ENCODE measurements around the gene UNC5C.

UNC5C gene

DNA sequence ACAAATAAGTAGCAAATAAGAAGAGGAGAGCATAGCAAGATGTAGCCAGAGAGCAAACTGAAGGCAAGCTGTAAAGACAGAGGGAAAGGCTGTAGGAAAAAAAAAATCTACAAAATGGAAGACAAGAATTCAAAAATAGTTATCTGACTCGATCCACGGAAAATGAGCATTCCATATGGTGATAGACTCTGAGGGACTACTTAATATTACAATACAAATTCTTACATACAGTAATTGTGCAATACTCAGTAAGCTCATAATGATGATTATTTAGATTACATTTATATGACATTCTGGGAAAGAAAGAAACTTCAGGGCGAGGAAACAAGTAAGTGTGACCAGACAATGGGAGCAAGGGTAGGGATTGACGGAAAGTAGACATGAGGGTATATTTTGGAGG lies 102.6 kb downstream of the UNC5C start:
- no peak overlapping the region for H3K4me3 ChIP-seq (replicated peaks; ENCODE audit: low read depth, low read length)
- no peak for TF ChIP-seq CTCF (IDR thresholded peaks at IDR 0.05; ENCODE audit: insufficient read depth, low read length, poor library complexity, severe bottlenecking)
- DNase-seq (ENCODE audit: extremely low read depth, insufficient read length), result no peak
- no peaks in the 10 kb centered on the region for H3K36me3 ChIP-seq (ENCODE audit: control insufficient read depth, insufficient read depth, low read length)
- H3K27me3 ChIP-seq (replicated peaks; ENCODE audit: control insufficient read depth, insufficient read depth, low read length), result no peaks in the 10 kb centered on the region

DNA sequence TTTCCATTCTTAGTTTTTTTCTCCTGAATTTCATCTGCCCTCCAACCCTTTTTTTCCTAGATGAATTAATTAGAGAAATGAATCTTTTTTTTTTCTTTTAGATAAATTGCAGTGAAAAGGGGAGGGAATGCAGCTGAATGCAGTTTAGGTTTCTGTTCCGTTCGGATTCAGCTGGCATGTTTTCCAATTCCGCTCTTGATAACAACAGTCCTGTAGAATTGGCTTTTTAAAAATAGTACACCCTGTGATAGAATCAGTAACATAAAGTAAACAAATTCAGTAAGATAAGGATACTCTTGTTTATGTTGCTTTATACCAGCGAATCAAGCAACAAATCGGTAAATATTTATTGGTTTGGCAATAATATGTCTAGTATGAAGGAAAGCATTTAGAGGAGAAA lies 103.5 kb downstream of the UNC5C start:
- Histone ChIP-seq H3K4me3 (replicated peaks; ENCODE audit: low read depth, low read length) (no peak overlapping the region), H3K36me3 (ENCODE audit: control insufficient read depth, insufficient read depth, low read length) (no peaks in the 10 kb centered on the region), H3K27me3 (replicated peaks; ENCODE audit: control insufficient read depth, insufficient read depth, low read length) (no peaks in the 10 kb centered on the region)
- TF ChIP-seq CTCF (IDR thresholded peaks at IDR 0.05; ENCODE audit: insufficient read depth, low read length, poor library complexity, severe bottlenecking), result no peak
- DNase-seq (ENCODE audit: extremely low read depth, insufficient read length), result no peak

DNA sequence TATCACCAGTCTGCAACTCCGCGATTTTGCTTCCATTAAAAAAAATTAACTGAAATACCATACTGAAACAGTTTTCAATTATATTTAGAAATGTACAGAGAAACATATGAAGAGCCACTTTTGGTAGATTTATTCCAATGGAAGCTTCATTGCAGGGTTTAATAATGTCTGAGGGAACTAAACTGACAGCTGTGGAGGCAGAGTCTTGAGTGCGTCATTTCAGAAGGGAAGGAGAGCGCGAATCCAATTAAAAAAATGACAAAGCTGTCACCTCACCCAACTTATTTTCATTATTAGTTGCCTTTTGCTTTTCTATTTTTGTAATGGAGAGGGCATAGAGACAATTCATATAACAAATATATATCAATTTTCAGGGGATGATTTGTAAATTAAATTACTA lies 104.0 kb downstream of the UNC5C start:
- no peak overlapping the region for H3K4me3 ChIP-seq (replicated peaks; ENCODE audit: low read depth, low read length)
- no peaks in the 10 kb centered on the region for H3K27me3 ChIP-seq (replicated peaks; ENCODE audit: control insufficient read depth, insufficient read depth, low read length)
- DNase-seq (ENCODE audit: extremely low read depth, insufficient read length), result no peak
- no peak for TF ChIP-seq CTCF (IDR thresholded peaks at IDR 0.05; ENCODE audit: insufficient read depth, low read length, poor library complexity, severe bottlenecking)
- H3K36me3 ChIP-seq (ENCODE audit: control insufficient read depth, insufficient read depth, low read length), result no peaks in the 10 kb centered on the region

DNA sequence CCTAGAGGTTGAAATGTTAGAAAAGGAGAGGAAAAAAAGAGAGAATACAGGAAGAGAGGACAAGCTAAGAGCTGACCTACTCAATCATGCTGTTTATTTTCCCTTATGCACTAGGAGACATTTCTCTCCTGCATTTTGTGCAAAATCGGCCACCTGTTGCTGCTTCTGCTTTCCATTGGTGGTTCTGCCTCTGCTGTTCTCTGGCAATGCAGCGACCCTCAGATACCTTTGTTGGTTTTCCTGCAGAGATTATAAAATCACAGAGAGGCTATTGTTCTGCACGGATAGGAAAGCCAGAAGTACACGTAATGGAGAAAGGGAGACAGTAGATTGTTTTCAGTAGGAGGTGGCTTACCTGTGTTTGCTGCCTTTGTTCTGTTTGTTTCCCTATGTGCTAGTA lies 108.9 kb downstream of the UNC5C start:
- H3K36me3 ChIP-seq (ENCODE audit: control insufficient read depth, insufficient read depth, low read length), result no peaks in the 10 kb centered on the region
- no peak for TF ChIP-seq CTCF (IDR thresholded peaks at IDR 0.05; ENCODE audit: insufficient read depth, low read length, poor library complexity, severe bottlenecking)
- H3K4me3 ChIP-seq (replicated peaks; ENCODE audit: low read depth, low read length), result no peak overlapping the region
- H3K27me3 ChIP-seq (replicated peaks; ENCODE audit: control insufficient read depth, insufficient read depth, low read length), result no peaks in the 10 kb centered on the region
- no peak for DNase-seq (ENCODE audit: extremely low read depth, insufficient read length)

DNA sequence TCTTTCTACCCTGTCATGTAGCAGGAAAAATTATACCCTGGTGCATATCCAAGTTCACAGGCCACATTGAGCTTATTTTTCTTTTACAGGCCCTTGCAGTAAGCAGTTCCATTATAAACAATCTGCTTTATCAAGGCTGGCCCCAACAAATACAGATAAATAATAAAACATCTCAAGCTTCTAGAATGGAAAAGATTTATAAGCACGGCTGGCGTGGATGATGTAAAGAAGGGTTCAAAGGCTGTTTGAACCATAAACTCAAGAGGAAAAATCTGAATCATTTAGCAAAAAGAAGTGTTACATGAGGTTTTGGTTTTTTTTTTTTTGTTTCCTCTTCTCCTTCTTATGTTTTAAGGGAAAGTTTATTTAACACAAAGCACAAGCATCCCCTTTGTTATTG lies 109.7 kb downstream of the UNC5C start:
- no peak for DNase-seq (ENCODE audit: extremely low read depth, insufficient read length)
- Histone ChIP-seq H3K36me3 (ENCODE audit: control insufficient read depth, insufficient read depth, low read length) (no peaks in the 10 kb centered on the region), H3K27me3 (replicated peaks; ENCODE audit: control insufficient read depth, insufficient read depth, low read length) (no peaks in the 10 kb centered on the region), H3K4me3 (replicated peaks; ENCODE audit: low read depth, low read length) (no peak overlapping the region)
- no peak for TF ChIP-seq CTCF (IDR thresholded peaks at IDR 0.05; ENCODE audit: insufficient read depth, low read length, poor library complexity, severe bottlenecking)

DNA sequence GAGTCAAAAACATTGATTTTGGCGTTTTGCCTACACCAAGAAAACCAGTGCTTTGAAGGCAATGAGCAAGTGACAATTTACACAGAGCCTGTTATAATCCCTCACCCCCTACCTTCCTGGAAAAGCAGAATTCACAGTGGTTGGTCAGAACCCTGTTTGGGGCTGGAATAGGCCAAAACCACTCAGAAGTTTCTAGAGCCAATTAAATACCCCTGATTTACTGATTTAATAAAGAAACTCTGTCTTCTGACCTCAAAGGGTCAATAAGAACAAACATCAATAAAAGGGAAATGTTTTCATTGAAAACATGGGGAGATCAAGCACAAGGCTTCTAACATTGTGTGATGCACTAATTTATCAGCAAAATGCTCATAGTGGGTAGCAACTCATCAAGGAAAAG lies 116.3 kb downstream of the UNC5C start:
- no peaks in the 10 kb centered on the region for H3K27me3 ChIP-seq (replicated peaks; ENCODE audit: control insufficient read depth, insufficient read depth, low read length)

More for the DNA sequence above, 116.3 kb downstream of the UNC5C start:
- H3K4me3 ChIP-seq (replicated peaks; ENCODE audit: low read depth, low read length), result no peak overlapping the region
- no peak for TF ChIP-seq CTCF (IDR thresholded peaks at IDR 0.05; ENCODE audit: insufficient read depth, low read length, poor library complexity, severe bottlenecking)
- no peak for DNase-seq (ENCODE audit: extremely low read depth, insufficient read length)
- H3K36me3 ChIP-seq (ENCODE audit: control insufficient read depth, insufficient read depth, low read length), result no peaks in the 10 kb centered on the region
